Coronary artery (tissue), 2 donors: ENCODE measurements around the gene CRTC2.
A peak's percentile ranks its signal among the peaks of the same experiment; 100 is the strongest.

ENCODE experiments used
- DNase-seq: peaks from one replicate; pipeline ENCODE4 v3.0.0-alpha.2; 2017; ENCODE audit warnings: low spot score
- H3K27ac ChIP-seq, 2 donors: fragments of 200-600 bp; sonication (generic); one replicate each; pipeline ENCODE4 v1.5.1; 2016 to 2019
- H3K4me3 ChIP-seq: fragments of 200-600 bp; sonication (generic); 2 replicates; pipeline ENCODE4 v1.5.1; 2016; ENCODE audit warnings: mild to moderate bottlenecking, moderate library complexity
- TF ChIP-seq, protein P1 (sequence below): fragments of 200-600 bp; sonication (generic); IDR thresholded peaks from one replicate; pipeline ENCODE4 v1.5.1; 2019; ENCODE audit warnings: antibody characterized with exemption

The CRTC2 gene

DNA sequence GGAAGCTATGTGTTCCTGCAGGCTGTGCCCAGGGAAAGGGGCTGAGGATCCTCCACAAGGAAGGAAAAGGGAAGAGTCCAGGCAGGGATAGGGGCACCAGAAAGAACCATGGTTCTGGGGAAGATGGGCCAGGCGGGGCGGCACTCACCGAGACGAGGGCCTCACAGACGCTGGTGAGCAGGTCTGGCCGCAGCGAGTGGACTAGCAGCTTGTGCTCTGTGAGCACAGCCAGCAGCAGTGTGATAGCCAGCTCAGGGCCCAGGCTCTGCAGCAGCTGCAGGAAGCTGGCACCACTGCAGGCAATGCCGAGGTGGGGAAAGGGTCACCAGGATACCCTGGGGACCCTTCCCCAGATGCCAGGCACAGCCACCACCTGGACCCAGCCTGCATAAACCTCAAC is 17.7 kb downstream of the CRTC2 start:
- Histone ChIP-seq H3K27ac (no peak overlapping the region), H3K4me3 (no peak overlapping the region)
- no peak for DNase-seq
- TF ChIP-seq, protein P1, sequence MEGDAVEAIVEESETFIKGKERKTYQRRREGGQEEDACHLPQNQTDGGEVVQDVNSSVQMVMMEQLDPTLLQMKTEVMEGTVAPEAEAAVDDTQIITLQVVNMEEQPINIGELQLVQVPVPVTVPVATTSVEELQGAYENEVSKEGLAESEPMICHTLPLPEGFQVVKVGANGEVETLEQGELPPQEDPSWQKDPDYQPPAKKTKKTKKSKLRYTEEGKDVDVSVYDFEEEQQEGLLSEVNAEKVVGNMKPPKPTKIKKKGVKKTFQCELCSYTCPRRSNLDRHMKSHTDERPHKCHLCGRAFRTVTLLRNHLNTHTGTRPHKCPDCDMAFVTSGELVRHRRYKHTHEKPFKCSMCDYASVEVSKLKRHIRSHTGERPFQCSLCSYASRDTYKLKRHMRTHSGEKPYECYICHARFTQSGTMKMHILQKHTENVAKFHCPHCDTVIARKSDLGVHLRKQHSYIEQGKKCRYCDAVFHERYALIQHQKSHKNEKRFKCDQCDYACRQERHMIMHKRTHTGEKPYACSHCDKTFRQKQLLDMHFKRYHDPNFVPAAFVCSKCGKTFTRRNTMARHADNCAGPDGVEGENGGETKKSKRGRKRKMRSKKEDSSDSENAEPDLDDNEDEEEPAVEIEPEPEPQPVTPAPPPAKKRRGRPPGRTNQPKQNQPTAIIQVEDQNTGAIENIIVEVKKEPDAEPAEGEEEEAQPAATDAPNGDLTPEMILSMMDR = no peak

DNA sequence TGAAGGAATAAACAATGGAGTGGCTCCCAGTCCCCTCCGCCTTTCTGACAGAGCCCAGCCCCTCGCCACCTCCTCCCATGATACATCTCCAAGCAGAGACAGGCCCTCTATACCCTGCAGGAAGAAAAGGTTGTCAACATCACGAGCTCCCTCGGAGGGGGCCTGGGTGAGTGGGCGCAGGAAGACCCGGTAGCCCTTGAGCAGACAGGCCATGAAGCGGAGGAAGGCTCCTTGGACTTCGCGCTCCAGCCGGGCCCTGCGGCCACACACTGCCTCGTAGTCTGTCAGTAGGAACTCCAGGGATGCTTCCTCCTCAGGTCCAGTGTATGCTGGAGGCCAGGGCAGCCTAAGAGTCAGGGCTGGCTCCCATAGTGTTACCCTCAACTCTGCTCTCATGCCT is 18.9 kb downstream of the CRTC2 start:
- no peak for DNase-seq
- TF ChIP-seq, protein P1 = no peak
- H3K4me3 ChIP-seq = no peak overlapping the region
- no peak overlapping the region for H3K27ac ChIP-seq

DNA sequence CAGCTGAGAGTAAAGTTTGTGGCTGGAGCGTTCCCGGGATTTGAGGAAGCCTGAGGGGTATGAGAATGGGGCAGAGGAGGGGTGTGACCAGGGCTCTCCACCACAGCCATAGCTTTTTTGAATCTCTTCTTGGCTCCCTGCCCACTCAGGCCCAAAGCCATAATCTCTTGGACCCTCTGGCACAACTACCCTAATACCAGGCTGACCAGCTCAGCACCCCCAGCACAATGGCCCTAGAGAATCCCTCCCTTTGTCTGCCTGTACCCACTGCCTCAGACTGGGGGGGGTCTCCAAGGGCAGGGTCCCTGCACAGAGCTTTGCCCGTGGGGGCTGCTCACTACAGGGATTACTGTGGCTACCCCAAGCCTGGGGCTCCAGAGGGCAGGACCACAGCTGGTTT is 19.4 kb downstream of the CRTC2 start:
- peak; percentile 35 for DNase-seq
- no peak overlapping the region for H3K4me3 ChIP-seq
- TF ChIP-seq, protein P1 = no peak
- no peak overlapping the region for H3K27ac ChIP-seq

DNA sequence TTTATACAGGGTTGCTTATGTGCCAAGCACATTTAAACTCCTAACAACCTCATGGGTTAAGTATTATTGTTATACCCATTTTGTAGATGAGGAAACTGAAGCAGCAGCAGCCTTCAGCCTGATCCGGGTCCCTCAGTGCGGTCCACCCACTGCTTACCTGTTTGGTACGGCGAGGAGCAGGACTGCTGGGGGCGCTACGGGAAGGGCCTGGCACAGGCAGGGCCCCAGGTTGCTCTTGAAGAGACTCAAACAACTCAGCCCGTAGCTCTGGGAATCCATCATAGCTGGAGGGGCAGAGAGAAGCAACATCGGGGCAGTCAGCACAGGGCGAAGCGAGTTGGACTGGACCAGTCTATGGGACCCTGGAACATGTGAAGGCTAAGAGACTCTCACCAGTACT is 21.1 kb downstream of the CRTC2 start:
- Histone ChIP-seq H3K27ac (no peak overlapping the region), H3K4me3 (no peak overlapping the region)
- TF ChIP-seq, protein P1 = no peak
- DNase-seq = peak; percentile 47

DNA sequence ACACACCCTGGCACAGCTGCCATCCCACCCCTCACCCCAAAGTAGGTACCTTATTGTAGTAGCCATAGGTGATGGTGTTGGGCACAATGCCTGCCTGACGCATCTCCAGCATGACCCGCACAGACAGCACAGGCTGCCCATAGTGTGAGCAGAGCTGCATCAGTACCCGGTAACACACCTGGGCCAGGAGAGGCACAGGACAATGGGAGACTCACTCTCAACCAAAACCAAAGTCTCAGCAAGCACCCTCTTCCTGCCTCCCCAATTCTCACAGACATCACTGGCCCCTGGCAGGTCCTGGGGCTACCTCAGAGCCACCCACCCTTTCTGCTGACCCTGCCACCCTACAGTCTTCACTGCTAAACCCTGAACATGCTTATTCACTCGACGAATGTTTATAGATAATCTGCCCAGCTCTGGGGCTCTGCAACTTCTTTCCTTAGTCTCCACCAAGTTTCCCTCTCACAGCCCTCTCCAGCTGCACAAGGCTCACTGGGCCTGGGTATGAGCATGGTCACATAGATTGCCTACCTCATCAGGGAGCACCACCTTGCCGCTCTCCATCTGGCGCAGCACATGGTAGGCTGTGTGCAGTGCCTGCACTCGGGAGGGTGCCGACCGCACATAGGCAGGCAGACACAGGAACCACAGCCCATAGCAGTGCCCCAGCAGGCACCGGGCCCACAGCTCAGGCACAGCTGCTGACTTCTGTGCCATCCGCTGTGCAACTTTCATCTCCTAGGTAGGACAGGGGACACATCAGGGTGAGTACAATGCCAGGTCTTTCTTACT is 22.2 kb downstream of the CRTC2 start:
- Histone ChIP-seq H3K4me3 (no peak overlapping the region), H3K27ac (no peak overlapping the region)
- TF ChIP-seq, protein P1 = no peak
- DNase-seq = peak; percentile 36

DNA sequence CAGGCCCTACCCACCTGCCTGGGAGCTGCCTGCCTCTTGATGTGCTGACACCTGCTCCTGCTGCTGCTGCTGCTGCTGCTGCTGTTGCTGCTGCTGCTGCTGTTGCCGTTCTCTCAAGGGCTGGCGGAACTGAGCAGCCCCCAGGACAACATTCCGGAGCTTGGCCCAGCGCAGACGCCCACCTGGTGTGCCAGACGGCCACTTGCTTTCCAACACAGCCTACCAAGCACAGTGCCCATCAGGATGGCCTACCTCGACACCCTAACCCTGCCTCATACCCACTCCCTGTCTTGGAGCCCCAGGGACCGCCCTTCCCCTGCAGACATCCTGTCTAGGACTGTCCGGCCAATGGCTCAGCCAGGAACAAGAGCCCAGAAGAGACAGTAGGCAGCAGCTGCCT is 23.7 kb downstream of the CRTC2 start:
- no peak for DNase-seq
- Histone ChIP-seq H3K27ac (no peak overlapping the region), H3K4me3 (no peak overlapping the region)
- TF ChIP-seq, protein P1 = no peak

DNA sequence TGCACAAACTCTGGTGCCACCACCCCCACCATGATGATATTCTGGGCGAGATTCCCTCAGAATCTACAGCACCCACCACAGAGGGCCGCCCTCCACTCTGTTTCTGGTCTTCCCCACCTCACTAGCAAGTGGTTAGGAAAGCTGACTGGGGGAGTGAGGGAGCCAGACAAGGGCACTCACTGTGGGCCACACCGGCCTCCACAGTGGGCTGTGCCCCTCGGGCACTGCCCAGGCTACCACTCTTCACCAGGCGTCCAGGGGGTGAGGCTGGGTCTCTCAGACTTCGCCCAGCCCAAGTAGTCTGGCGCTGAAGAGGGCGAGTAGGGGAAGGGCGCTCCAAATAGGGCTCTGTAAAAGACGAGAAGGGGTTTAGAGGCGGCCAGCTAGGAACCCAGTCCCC is 24.5 kb downstream of the CRTC2 start:
- no peak overlapping the region for H3K27ac ChIP-seq
- TF ChIP-seq, protein P1 = no peak
- DNase-seq = no peak
- H3K4me3 ChIP-seq = no peak overlapping the region
